ENCODE results near the gene ITPA. TPM values are rescaled to one million over a fixed set of nuclear protein-coding genes. Genes with fewer than 3 reads are reported as not detected.
A peak's percentile ranks its signal among the peaks of the same experiment; 100 is the strongest.

ITPA gene
- total and polyA plus RNA-seq, 2 of the 13 experiments (the other 11 are each of a cell fraction or from before 2014, with no cell fraction given) = 60.1 to 103 TPM

GRCh38 chr20:3168829-3169590, 40.3 kb upstream of the ITPA start (continued):
- TF ChIP-seq, protein P1, sequence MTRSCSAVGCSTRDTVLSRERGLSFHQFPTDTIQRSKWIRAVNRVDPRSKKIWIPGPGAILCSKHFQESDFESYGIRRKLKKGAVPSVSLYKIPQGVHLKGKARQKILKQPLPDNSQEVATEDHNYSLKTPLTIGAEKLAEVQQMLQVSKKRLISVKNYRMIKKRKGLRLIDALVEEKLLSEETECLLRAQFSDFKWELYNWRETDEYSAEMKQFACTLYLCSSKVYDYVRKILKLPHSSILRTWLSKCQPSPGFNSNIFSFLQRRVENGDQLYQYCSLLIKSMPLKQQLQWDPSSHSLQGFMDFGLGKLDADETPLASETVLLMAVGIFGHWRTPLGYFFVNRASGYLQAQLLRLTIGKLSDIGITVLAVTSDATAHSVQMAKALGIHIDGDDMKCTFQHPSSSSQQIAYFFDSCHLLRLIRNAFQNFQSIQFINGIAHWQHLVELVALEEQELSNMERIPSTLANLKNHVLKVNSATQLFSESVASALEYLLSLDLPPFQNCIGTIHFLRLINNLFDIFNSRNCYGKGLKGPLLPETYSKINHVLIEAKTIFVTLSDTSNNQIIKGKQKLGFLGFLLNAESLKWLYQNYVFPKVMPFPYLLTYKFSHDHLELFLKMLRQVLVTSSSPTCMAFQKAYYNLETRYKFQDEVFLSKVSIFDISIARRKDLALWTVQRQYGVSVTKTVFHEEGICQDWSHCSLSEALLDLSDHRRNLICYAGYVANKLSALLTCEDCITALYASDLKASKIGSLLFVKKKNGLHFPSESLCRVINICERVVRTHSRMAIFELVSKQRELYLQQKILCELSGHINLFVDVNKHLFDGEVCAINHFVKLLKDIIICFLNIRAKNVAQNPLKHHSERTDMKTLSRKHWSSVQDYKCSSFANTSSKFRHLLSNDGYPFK (CRISPR knock-in tag; IDR thresholded peaks at IDR 0.05; ENCODE audit: borderline replicate concordance) = no peak
- TF ChIP-seq, protein P2, sequence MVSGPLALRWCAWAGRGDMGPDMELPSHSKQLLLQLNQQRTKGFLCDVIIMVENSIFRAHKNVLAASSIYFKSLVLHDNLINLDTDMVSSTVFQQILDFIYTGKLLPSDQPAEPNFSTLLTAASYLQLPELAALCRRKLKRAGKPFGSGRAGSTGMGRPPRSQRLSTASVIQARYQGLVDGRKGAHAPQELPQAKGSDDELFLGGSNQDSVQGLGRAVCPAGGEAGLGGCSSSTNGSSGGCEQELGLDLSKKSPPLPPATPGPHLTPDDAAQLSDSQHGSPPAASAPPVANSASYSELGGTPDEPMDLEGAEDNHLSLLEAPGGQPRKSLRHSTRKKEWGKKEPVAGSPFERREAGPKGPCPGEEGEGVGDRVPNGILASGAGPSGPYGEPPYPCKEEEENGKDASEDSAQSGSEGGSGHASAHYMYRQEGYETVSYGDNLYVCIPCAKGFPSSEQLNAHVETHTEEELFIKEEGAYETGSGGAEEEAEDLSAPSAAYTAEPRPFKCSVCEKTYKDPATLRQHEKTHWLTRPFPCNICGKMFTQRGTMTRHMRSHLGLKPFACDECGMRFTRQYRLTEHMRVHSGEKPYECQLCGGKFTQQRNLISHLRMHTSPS (CRISPR knock-in tag; IDR thresholded peaks at IDR 0.05; ENCODE audit: low read depth) = peak; percentile 14; the same call in 1 of the 2 replicates
- no peak for TF ChIP-seq NKX3-1 (CRISPR knock-in tag; IDR thresholded peaks at IDR 0.05)
- TF ChIP-seq ZNF546 (CRISPR knock-in tag; conservative IDR thresholded peaks at IDR 0.05) = no peak
- TF ChIP-seq ZNF33B (CRISPR knock-in tag; IDR thresholded peaks at IDR 0.05) = 0 out of 2 replicates have a peak, but pooled peaks have one; percentile 69
- TF ChIP-seq, protein P3, sequence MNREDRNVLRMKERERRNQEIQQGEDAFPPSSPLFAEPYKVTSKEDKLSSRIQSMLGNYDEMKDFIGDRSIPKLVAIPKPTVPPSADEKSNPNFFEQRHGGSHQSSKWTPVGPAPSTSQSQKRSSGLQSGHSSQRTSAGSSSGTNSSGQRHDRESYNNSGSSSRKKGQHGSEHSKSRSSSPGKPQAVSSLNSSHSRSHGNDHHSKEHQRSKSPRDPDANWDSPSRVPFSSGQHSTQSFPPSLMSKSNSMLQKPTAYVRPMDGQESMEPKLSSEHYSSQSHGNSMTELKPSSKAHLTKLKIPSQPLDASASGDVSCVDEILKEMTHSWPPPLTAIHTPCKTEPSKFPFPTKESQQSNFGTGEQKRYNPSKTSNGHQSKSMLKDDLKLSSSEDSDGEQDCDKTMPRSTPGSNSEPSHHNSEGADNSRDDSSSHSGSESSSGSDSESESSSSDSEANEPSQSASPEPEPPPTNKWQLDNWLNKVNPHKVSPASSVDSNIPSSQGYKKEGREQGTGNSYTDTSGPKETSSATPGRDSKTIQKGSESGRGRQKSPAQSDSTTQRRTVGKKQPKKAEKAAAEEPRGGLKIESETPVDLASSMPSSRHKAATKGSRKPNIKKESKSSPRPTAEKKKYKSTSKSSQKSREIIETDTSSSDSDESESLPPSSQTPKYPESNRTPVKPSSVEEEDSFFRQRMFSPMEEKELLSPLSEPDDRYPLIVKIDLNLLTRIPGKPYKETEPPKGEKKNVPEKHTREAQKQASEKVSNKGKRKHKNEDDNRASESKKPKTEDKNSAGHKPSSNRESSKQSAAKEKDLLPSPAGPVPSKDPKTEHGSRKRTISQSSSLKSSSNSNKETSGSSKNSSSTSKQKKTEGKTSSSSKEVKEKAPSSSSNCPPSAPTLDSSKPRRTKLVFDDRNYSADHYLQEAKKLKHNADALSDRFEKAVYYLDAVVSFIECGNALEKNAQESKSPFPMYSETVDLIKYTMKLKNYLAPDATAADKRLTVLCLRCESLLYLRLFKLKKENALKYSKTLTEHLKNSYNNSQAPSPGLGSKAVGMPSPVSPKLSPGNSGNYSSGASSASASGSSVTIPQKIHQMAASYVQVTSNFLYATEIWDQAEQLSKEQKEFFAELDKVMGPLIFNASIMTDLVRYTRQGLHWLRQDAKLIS (CRISPR knock-in tag; IDR thresholded peaks at IDR 0.05) = peak; percentile 81; the same call in 1 of the 2 replicates
- TF ChIP-seq CENPX (CRISPR knock-in tag; IDR thresholded peaks at IDR 0.05) = no peak
- no peak for TF ChIP-seq TRIM24 (CRISPR knock-in tag; IDR thresholded peaks at IDR 0.05)
- no peak for TF ChIP-seq ZFP1 (CRISPR knock-in tag; IDR thresholded peaks at IDR 0.05)
- TF ChIP-seq, protein P4, sequence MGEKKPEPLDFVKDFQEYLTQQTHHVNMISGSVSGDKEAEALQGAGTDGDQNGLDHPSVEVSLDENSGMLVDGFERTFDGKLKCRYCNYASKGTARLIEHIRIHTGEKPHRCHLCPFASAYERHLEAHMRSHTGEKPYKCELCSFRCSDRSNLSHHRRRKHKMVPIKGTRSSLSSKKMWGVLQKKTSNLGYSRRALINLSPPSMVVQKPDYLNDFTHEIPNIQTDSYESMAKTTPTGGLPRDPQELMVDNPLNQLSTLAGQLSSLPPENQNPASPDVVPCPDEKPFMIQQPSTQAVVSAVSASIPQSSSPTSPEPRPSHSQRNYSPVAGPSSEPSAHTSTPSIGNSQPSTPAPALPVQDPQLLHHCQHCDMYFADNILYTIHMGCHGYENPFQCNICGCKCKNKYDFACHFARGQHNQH (CRISPR knock-in tag; IDR thresholded peaks at IDR 0.05) = no peak
- peak; percentile 87; the same call in 1 of the 2 replicates for TF ChIP-seq ZNF879 (CRISPR knock-in tag; IDR thresholded peaks at IDR 0.05)
- TF ChIP-seq MLLT10 (CRISPR knock-in tag; IDR thresholded peaks at IDR 0.05) = no peak
- no peak for TF ChIP-seq CHCHD3 (CRISPR knock-in tag; IDR thresholded peaks at IDR 0.05)
- TF ChIP-seq FLYWCH1 (CRISPR knock-in tag; IDR thresholded peaks at IDR 0.05) = no peak
- no peak for TF ChIP-seq ZNF672 (CRISPR knock-in tag; IDR thresholded peaks at IDR 0.05)
- TF ChIP-seq PAF1 (CRISPR knock-in tag; IDR thresholded peaks at IDR 0.05) = peak; percentile 60; the same call in 1 of the 2 replicates
- 0 out of 2 replicates have a peak, but pooled peaks have one; percentile 11 for TF ChIP-seq MIER2 (CRISPR knock-in tag; IDR thresholded peaks at IDR 0.05)
- TF ChIP-seq, protein P5, sequence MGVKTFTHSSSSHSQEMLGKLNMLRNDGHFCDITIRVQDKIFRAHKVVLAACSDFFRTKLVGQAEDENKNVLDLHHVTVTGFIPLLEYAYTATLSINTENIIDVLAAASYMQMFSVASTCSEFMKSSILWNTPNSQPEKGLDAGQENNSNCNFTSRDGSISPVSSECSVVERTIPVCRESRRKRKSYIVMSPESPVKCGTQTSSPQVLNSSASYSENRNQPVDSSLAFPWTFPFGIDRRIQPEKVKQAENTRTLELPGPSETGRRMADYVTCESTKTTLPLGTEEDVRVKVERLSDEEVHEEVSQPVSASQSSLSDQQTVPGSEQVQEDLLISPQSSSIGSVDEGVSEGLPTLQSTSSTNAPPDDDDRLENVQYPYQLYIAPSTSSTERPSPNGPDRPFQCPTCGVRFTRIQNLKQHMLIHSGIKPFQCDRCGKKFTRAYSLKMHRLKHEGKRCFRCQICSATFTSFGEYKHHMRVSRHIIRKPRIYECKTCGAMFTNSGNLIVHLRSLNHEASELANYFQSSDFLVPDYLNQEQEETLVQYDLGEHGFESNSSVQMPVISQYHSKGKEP (CRISPR knock-in tag; IDR thresholded peaks at IDR 0.05) = no peak
- TF ChIP-seq ZFP37 (CRISPR knock-in tag; IDR thresholded peaks at IDR 0.05; ENCODE audit: borderline replicate concordance) = no peak

Data from HepG2 (cell line).